NCI-H345 treated with DMSO at 0.1 percent for 48 hours (cell line): ENCODE data around the gene NDUFB10.
"Not testable (repeated sequence)": the region's sequence is repeated elsewhere in the genome, so short reads cannot be mapped to it uniquely, and the experiment has no call there.

Experiments used
- DNase-seq: peaks from one replicate; lab custom pipeline; 2025; ENCODE audit not compliant: unreplicated experiment; lab: John Stamatoyannopoulos, UW

NDUFB10 gene

DNA sequence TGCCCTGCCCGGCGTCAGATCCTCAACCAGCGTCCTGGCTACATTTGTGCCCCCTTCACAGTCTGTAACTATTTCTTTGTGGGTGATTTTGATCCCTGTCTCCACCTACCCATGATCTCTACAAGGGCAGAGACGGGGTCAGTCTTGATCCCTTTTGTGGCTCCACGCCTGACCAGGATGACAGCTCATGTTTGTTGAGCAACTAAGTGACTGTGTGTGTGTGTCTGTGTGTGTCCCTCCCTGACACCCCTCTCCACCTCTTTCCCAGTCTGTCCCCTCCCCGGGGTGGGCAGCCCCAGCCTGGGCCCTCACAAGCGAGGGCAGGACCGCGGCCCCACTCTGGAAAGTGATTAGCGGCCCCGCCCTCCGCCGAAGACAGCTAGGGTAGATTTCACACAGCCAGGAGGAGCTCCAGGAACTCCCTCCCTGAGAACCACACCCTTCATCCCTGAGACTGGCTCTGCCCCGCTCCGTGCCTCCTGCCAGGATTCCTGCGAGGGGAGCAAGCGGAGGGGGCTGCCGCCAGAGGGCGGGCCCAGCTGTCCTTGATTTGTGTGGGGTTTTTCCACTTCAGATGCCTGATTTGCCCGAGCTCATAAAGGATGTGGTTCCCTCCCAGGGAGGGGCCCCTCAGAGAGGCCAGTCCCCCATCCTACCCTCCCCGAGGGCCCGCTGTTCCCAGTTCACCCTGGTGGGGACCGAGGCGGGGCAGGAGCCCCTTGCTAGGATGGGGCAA lies 35.9 kb upstream of the NDUFB10 start:
- DNase-seq: no peak

GRCh38 chr16:1924095-1924494 lies 35.2 kb upstream of the NDUFB10 start:
- no peak for DNase-seq

GRCh38 chr16:1926271-1926670 lies 33.1 kb upstream of the NDUFB10 start:
- no peak for DNase-seq

- no peak for DNase-seq
Observed at GRCh38 chr16:1929105-1929504, 30.2 kb upstream of the NDUFB10 start.

DNA sequence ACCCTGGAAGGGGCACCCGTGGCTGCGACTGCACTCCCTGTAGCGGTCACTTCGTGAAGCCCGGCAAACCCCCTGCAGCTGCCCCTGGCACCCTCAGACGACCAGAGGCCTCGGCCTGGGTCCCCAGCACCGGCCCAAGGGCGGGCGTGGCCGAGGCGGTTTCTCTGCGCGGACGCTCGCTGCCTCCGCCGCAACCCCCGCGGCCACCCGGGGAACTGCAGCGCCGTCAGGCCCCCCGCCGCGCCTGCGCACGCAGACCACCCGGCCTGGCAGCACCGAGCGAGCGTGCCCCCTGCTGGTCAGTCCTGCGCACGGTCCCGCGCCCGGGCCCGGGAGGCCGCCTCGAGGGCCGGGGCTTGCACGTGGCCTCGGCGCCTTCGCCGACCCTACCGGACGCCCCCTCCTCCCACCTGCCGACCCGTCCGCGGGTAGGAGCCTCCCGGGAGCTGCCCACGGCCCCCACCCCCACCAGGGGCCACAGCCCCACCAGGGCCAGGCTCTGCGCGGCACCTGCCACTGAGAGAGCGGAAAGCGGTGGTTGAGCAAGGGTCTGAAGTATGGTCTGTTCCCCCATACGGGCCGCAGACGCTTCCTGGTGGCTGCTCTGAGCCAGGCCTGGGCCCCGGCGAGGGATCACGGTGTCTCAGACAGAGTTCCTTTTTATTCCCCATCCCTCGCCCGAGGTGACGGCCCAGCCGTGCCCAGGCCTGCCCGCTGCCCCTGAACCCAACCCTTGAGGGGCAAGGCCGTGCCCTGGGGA lies 29.6 kb upstream of the NDUFB10 start:
- DNase-seq: peak; percentile 65

DNA sequence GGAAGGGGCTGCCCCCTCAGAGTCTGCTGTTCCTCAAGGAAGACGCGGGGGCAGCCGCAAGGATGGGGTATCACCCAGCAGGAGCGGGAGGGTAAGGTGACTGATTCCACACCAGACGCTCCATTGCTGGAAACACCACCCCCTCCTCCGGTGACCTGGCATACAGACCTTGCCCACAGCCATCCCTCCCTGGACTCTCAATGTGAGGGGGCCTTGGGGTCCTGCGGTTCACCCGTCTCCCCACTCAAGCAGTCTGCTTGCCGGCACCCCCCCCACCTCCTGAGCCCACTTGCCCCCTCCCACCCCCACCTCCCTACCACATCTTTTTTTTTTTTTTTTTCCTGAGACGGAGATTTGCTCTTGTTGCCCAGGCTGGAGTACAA lies 29.0 kb upstream of the NDUFB10 start:
- no peak for DNase-seq

GRCh38 chr16:1932050-1933028 lies 27.0 kb upstream of the NDUFB10 start:
- no peak for DNase-seq

DNA sequence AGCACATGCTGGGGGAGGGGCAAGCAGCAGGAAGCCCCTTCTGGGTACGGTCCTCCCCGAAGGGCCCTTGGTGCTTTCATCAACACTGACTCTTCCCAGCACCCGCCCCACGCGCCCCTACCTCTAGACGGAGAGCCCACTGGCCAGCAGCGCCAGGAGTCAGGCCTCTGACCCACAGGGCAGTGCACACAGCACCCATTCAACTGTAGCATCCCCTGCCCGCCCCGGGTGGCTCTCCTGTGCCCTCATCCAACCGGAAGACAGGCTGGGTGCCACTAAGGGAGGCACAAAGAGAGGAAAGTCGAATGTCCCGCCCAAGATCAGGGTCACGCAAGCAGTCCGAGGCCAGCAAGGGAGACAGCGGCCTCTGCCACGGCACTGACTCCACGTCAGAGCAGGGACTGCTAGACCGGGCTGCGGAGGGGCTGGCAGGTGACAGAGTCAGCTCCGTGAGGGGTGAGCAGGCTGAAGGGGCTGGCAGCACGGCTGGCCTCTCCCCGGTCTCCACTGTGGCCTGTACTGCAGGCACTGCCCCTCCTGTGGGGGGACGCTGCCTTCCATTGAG lies 26.2 kb upstream of the NDUFB10 start:
- DNase-seq: no peak

DNA sequence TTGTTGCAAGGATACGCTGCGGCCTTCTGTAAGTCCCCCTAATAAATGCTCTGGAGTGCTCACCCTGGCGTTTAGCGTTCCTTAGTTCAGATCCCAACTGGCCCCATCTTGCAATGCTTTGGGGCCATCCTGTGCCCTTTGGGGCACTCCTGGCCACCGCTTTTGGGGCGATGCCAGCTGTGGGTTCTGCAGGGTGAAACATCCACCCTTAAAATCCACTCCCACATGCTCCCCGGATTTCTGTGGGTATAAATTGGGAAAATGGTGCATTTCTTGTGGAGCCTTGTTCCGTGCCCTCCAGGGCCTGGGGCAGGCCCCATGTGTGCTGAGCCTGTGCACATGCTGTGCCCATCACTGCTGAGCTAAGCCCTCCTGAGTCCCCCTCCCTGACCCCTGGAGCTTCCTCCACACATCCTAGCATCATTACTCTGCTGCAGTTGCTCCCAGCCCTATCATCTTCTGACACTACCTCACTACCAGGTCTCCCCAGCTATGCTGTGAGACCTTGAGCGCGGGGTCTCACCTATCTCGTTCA lies 22.3 kb upstream of the NDUFB10 start:
- DNase-seq: no peak

GRCh38 chr16:1938316-1938715 lies 21.0 kb upstream of the NDUFB10 start:
- no peak for DNase-seq

- no peak for DNase-seq
Observed at GRCh38 chr16:1938910-1939309, 20.4 kb upstream of the NDUFB10 start.

- DNase-seq: not testable (repeated sequence)
Observed at GRCh38 chr16:1939833-1940232, 19.5 kb upstream of the NDUFB10 start.

GRCh38 chr16:1940273-1941161 lies 18.8 kb upstream of the NDUFB10 start:
- DNase-seq: no peak

DNA sequence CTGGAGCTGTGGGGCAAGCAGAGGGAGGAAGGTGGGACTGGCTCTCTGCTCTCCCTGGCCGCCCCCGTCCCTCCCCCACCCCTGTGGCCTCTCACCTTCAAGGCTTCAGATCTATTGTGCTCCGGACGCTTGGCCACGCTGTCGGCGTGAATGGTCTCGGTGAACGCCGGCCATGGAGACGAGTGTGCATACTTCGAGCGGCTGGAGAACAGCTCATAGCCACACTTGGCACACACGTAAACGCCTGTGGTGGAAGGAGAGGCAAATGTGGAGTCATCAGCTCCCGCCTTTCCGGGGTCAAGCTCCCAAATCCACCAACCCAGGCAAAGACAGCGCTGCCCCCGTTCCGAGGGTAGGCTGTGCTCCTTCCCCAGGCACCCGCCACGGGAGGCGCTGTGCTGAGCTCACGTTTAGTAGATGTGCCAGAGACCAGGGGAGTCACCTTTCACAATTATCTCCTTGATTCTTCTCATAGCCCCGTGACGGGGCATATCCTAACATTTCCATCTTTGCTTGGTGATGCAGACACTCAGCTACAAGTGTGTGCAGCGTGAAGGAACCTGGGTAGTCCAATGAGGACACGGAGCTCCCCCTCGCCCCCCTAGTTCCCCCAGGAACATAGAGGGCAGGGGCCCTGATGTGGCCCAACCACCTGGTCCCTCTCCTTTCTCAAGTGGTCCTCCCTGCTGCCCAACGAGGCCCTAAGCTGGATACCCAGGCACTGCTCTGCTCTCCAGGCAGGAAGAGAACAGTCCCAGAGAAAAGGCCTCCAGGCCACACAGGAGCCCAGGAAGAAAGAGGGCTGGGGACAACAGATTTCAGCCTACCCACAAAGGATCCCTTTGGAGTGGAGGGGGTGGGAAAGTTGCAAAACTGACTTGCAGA lies 17.9 kb upstream of the NDUFB10 start:
- DNase-seq: no peak

DNA sequence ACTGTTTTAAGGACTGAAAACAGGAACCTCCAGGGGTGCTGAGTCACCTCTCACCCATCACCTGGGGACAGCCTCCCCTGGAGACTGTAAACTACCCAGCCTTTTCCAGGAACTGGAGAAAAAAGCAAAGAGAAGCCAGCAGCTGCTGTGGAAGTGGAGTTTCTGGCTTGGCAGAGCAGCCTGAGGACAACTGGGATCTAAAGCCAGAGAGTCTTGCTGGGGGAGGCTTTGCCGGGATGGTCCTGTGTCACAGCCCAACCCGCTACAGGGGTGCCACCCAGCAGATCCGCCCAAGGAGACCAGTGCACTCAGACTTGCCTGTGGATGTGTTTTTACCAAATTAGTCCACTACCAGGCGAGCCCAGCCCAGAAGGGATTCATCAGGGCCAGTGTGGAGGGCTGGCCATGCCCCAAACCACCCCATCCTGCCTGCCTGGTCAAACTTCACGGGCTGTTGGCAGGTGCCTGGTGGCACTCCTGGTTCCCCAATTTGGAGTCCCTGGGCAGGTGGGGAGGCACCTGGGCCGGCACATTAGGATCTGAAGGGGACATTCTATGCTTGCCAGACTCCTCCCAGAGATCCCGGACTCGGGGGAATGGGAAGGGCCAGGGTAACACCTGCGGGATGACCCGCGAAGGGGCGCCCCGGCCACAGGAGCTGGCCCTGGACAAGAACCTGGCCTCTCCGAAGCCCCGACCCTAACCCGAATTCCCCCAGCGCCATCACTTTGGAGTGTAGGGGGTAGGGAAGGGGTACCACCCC lies 17.1 kb upstream of the NDUFB10 start:
- DNase-seq: no peak

- DNase-seq: peak; percentile 97
Observed at GRCh38 chr16:1942810-1943726, 16.3 kb upstream of the NDUFB10 start, which contains the start of gene MSRB1. TSS of gene MSRB1 (minus strand) at chr16:1943199. CDS start at chr16:1943156, 43 bp downstream.
